ENCODE measurements around the gene MLYCD. TPM values are rescaled to one million over a fixed set of nuclear protein-coding genes. Genes with fewer than 3 reads are reported as not detected.

MLYCD gene
- total RNA-seq, 4 donors from 2014 or later, result 2.7 to 8.6 (median 2.9) TPM

GRCh38 chr16:83853834-83854233 lies 45.1 kb upstream of the MLYCD start:
- no peak for DNase-seq
- H3K4me1 ChIP-seq, result no peaks in the 10 kb centered on the region
- H3K27me3 ChIP-seq, result peaks cover 0 to 9% (median 0%) of the 10 kb centered on the region in 4 donors
- H3K9me3 ChIP-seq, result no peaks in the 10 kb centered on the region
- no peaks in the 10 kb centered on the region for H3K36me3 ChIP-seq
- H3K4me3 ChIP-seq, result no peak overlapping the region
- H3K27ac ChIP-seq, result no peak overlapping the region
- TF ChIP-seq POLR2A (IDR thresholded peaks at IDR 0.05), result no peak
- TF ChIP-seq CTCF (IDR thresholded peaks at IDR 0.05), result no peak
- intact Hi-C loops (cut with DNase I), result no loop called here
- 87 to 100% methylated on average over 2 to 4 of the region's 8 CpGs for WGBS, 2 donors

- Histone ChIP-seq H3K4me3 (no peak overlapping the region), H3K27me3 (peaks cover 0 to 9% (median 0%) of the 10 kb centered on the region in 4 donors), H3K36me3 (no peaks in the 10 kb centered on the region), H3K4me1 (no peaks in the 10 kb centered on the region), H3K9me3 (no peaks in the 10 kb centered on the region), H3K27ac (no peak overlapping the region)
- no peak for DNase-seq
- WGBS, 2 donors, result 75 to 84% methylated on average over 9 of the region's 9 CpGs
- intact Hi-C loops (cut with DNase I), result no loop called here
- TF ChIP-seq POLR2A (IDR thresholded peaks at IDR 0.05) (no peak), CTCF (IDR thresholded peaks at IDR 0.05) (no peak)
Observed at GRCh38 chr16:83854420-83854819, 44.5 kb upstream of the MLYCD start.

GRCh38 chr16:83856792-83857191 lies 42.1 kb upstream of the MLYCD start:
- DNase-seq, result no peak
- TF ChIP-seq CTCF (IDR thresholded peaks at IDR 0.05), result no peak
- TF ChIP-seq POLR2A (IDR thresholded peaks at IDR 0.05), result no peak
- Histone ChIP-seq H3K4me1 (no peaks in the 10 kb centered on the region), H3K27me3 (no peaks in the 10 kb centered on the region), H3K27ac (no peak overlapping the region), H3K9me3 (no peaks in the 10 kb centered on the region), H3K36me3 (no peaks in the 10 kb centered on the region), H3K4me3 (no peak overlapping the region)
- 38 to 62% methylated on average over 4 of the region's 4 CpGs for whole genome bisulfite sequencing, 2 donors
- intact Hi-C loops (cut with DNase I), result no loop called here

DNA sequence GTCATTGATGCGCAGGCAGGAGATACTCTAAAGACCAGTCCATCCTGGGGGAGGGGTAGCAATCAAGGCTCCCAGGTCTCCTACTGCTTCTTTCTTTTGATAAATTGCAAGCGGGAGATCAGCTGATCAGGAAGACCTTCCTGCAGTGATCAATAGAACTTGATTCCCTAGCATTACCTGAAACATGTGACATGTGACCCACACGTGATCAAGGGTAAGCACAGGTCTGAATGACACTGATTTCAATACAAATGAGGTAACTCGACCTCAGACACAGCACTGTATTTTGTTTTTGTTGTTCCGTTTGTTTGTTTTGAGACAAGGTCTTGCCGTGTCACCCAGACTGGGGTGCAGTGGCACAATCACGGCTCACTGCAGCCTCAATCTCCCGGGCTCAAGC lies 39.6 kb upstream of the MLYCD start:
- Histone ChIP-seq H3K27ac (no peak overlapping the region), H3K4me3 (no peak overlapping the region), H3K36me3 (no peaks in the 10 kb centered on the region), H3K9me3 (no peaks in the 10 kb centered on the region), H3K27me3 (no peaks in the 10 kb centered on the region), H3K4me1 (no peaks in the 10 kb centered on the region)
- TF ChIP-seq POLR2A (IDR thresholded peaks at IDR 0.05) (no peak), CTCF (IDR thresholded peaks at IDR 0.05) (no peak)
- 62 to 79% methylated on average over 8 of the region's 8 CpGs for WGBS, 2 donors
- intact Hi-C loops (cut with DNase I), result no loop called here
- DNase-seq, result no peak

- no peaks in the 10 kb centered on the region for H3K9me3 ChIP-seq
- no peaks in the 10 kb centered on the region for H3K36me3 ChIP-seq
- no peak overlapping the region for H3K4me3 ChIP-seq
- TF ChIP-seq POLR2A (IDR thresholded peaks at IDR 0.05) (no peak), CTCF (IDR thresholded peaks at IDR 0.05) (no peak)
- no peaks in the 10 kb centered on the region for H3K27me3 ChIP-seq
- H3K4me1 ChIP-seq, result no peaks in the 10 kb centered on the region
- intact Hi-C loops (cut with DNase I), result no loop called here
- H3K27ac ChIP-seq, result no peak overlapping the region
- no peak for DNase-seq
- 51 to 63% methylated on average over 7 of the region's 7 CpGs for WGBS, 2 donors
Observed at GRCh38 chr16:83862661-83863060, 36.3 kb upstream of the MLYCD start.
